Activated CD8-positive, alpha-beta memory T cell treated with anti-CD3 and anti-CD28 coated beads, Interleukin-2, amount 50 U/mL, for 24 hours (primary cell): ENCODE data around the gene CRYBG3.

Experiments used
- DNase-seq: peaks from one replicate; pipeline ENCODE4 v3.0.0-alpha.2; 2020; ENCODE audit errors: extremely low read depth

Gene CRYBG3

DNA sequence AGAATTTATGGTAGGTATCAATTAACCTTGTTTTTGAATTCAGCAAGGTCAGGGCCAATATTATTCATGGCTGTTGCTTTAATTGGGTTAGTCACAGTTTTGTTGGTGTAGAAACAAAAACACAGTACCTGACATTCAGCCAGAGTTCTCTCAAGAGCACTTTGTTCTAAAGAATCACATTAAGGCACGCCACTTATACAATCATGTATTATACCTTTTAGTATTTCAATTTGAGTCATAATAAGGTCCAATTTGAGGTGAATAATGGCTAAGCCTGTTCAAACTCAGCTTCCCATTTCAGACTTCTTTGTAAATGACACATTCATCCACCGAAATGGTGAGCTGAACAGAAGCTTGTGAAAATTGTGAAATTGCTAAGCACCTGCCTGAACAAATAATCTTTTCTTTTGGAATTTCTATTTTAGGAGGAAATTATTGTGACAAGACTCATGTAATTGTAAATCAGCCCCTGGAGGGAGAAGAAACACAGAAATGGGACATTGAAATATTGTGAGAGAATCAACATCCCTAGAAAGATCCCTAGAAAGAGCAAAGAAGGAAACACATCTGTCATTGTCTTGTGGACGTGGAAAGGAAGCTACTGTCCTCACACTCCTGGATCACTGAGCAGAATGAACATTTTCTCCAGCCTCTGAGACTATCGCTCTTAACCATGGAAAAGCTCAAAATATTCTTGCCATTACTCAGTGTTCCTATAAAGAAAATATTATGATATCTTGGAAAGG is 121.2 kb downstream of the CRYBG3 start:
- no peak for DNase-seq

DNA sequence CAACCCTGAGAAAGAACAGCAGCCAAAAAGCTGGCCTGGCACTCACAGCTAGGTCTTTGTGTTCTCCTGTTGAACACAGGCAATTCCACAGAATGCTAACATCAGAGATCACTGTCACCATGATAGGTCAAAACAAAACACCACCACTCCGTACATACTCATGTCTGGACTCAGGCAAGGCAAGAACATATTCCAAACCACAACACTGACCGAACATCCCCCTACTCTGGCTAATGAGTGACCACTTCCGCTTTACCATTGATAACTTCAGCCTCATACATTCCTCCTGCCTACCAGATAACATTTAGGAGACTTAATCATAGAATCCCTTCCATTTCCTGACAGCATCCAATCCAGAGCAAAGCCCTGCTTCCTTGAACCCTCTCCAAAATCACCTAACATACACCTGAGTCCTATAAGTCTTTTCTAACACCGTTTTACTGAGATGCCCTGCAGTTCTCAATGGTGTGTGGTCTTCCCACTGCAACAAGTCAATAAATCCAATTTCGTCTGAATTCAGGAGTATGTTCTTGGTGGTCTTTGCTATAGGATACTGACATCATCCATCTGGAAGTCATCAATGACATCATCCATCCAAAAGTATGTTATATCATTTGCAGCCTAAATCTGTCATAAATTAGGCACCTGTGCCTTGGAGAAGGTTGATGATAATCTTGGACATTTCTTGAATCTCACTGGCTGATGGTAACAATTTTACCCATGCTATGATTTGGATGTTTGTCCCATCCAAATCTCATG is 126.7 kb downstream of the CRYBG3 start:
- DNase-seq, result no peak

- DNase-seq, result no peak
These were observed 127.3 kb downstream of the CRYBG3 start for GRCh38 chr3:97949110-97949485.

DNA sequence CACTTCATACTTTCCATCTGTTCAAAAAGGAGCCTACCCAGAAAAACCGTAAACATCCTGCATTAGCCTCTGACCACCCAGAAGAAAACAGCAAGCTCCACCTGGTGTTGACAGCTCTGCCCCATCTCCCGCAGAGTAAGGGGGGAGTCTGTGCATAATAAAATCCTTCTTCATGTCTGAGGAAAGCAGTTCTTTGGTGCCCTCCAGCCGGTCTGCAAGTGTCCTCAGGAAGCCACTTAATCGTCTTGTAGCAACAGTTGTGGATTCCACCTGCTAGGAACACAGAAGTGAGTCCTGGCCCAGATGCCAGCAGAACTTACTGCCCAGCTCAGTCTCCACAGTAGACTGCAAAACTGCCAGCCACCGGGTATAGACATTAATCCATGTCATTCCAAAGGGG is 127.9 kb downstream of the CRYBG3 start:
- DNase-seq, result no peak

DNA sequence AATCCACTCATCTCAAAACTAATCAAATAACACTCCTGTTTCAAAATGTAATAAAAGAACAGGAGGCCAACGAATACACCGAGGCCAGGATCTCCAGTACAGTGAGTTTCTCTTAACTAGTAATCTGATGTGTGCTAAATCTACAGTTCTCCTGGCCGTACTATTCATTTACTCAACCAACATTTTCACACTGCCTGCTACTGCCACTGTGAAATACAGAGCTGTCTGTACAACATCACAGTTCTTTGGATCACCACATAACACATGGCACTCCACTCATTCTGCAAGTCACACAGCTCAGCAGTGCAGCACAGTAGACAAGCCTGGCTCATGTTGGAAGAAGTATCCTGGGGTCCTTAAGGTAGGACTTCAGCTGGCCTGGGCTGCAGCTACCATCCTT is 128.5 kb downstream of the CRYBG3 start:
- DNase-seq, result no peak

GRCh38 chr3:97952280-97952679 is 130.5 kb downstream of the CRYBG3 start:
- no peak for DNase-seq

GRCh38 chr3:97952872-97953271 is 131.1 kb downstream of the CRYBG3 start:
- no peak for DNase-seq

DNA sequence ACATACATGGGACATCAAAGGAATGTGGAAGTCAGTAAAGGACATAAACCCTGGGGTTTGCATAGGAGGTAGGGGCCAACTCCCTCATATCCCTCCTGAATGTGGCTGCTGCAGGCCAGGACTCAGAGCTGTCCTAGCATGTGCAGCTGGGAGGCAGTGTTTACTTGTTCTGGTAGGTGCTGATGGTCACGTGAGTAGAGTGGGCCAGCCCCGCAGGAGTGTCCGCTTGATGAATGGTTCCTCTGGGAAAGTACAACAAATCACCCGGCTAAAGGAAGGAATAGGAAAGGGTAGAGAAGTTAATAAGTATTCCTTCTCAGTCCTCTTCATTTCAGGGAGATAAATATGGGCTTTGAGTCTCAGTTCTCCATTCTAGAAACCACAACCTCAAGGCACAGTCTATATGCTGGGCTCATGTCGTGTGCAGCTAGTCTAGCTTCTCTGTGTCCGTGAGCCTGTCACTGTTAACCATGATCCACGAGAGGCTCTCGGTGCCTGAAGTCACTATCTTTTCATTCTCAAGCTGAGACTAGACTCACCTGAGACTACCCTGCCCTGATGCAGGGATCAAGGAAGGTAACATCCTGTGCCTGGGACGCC is 132.5 kb downstream of the CRYBG3 start:
- DNase-seq, result no peak

- no peak for DNase-seq
These were observed 134.2 kb downstream of the CRYBG3 start for GRCh38 chr3:97956051-97956450.

GRCh38 chr3:97957617-97958311 is 136.0 kb downstream of the CRYBG3 start:
- DNase-seq, result no peak

- DNase-seq, result no peak
These were observed 136.6 kb downstream of the CRYBG3 start for GRCh38 chr3:97958396-97958795.

- no peak for DNase-seq
These were observed 137.0 kb downstream of the CRYBG3 start for GRCh38 chr3:97958796-97959195.

GRCh38 chr3:97959872-97960271 is 138.1 kb downstream of the CRYBG3 start:
- DNase-seq, result no peak

GRCh38 chr3:97960551-97960950 is 138.7 kb downstream of the CRYBG3 start:
- DNase-seq, result no peak

- DNase-seq, result no peak
These were observed 139.4 kb downstream of the CRYBG3 start for GRCh38 chr3:97960993-97961766.

- no peak for DNase-seq
These were observed 146.2 kb downstream of the CRYBG3 start for GRCh38 chr3:97967966-97968365.

- no peak for DNase-seq
These were observed 146.6 kb downstream of the CRYBG3 start for GRCh38 chr3:97968376-97968775.

GRCh38 chr3:97969541-97969940 is 147.7 kb downstream of the CRYBG3 start:
- no peak for DNase-seq

- no peak for DNase-seq
These were observed 148.3 kb downstream of the CRYBG3 start for GRCh38 chr3:97970156-97970555.

- DNase-seq, result no peak
These were observed 149.3 kb downstream of the CRYBG3 start for GRCh38 chr3:97970956-97971620.
